ENCODE measurements around the gene EEFSEC. TPM values are rescaled to one million over a fixed set of nuclear protein-coding genes. Genes with fewer than 3 reads are reported as not detected.

The EEFSEC gene
- total RNA-seq, 1 experiment from 2014 or later: 9.5 TPM

DNA sequence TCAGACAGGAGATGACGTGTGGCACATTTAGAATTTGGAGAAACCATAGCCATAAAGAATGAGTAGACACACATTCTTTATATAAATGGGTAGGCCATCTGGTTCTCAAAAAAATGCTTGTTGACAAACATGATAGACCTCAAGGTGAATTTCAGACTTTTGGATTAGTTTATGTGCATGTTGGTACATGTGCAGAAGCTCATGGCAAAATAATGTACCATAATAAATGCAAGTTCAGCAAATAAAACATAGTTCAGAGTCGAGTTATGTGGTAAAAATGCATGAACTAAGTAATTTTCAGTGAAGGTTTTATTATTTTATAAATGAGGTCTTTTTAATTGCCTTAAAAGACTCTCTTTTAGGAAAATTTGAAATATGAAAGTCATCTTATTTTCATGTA is 24.6 kb downstream of the EEFSEC start:
- no peak overlapping the region for H2AFZ ChIP-seq (ENCODE audit: low read length)
- no peak overlapping the region for H2AK5ac ChIP-seq (ENCODE audit: insufficient read length, low read length)
- H2BK12ac ChIP-seq (ENCODE audit: insufficient read length, low read depth, low read length): no peak overlapping the region
- Mint-ChIP-seq H3K9me3 (no peaks in the 10 kb centered on the region; a peak in 1 of 5 replicates), H3K27me3 (ENCODE audit: low read depth) (no peaks in the 10 kb centered on the region), H3K36me3 (ENCODE audit: insufficient read depth in 1 of 3, low read depth in 3 of 3) (no peaks in the 10 kb centered on the region), H3K4me1 (peaks cover 51 to 60% of the 10 kb centered on the region in 2 experiments), H3K4me3 (no peak overlapping the region), H3K27ac (peak overlapping the region in 1 of 3 experiments; percentile 11; a peak in 1 of 7 replicates)
- no peak overlapping the region for H3T11ph ChIP-seq (ENCODE audit: low read length)
- H3K14ac ChIP-seq (ENCODE audit: insufficient read depth, low read length): no peak overlapping the region
- H3K79me1 ChIP-seq (ENCODE audit: insufficient read depth, low read depth, low read length, poor library complexity, severe bottlenecking): no peaks in the 10 kb centered on the region
- H3K27ac ChIP-seq (ENCODE audit: insufficient read length, low read depth, low read length): no peak overlapping the region
- no peak overlapping the region for H3K4ac ChIP-seq (ENCODE audit: low read depth, low read length)
- H3K4me1 ChIP-seq (ENCODE audit: insufficient read depth, low read length): peaks cover 4% of the 10 kb centered on the region; the same call in 1 of the 2 replicates
- WGBS (ENCODE audit: extremely low coverage, insufficient read length, low lambda C conversion rate): no CpG with 5 or more reads among the region's 2 CpGs
- H4K8ac ChIP-seq (replicated peaks; ENCODE audit: insufficient read length, low read depth, low read length): no peak overlapping the region
- H3K9me3 ChIP-seq (ENCODE audit: control insufficient read depth, low read depth, low read length): no peaks in the 10 kb centered on the region
- H3K9ac ChIP-seq (ENCODE audit: extremely low read depth, insufficient read length, low read length): no peak overlapping the region
- H3K27me3 ChIP-seq (ENCODE audit: insufficient read depth, low read length): no peaks in the 10 kb centered on the region
- H4K5ac ChIP-seq (ENCODE audit: insufficient read length, low read depth, low read length): no peak overlapping the region
- no peak overlapping the region for H2BK20ac ChIP-seq (ENCODE audit: low read depth, low read length, poor library complexity, severe bottlenecking)
- no peak overlapping the region for H3K18ac ChIP-seq (ENCODE audit: insufficient read length, low read depth, low read length)
- no peak overlapping the region for H2BK120ac ChIP-seq (ENCODE audit: low read depth, low read length, poor library complexity, severe bottlenecking)
- TF ChIP-seq, protein P1, sequence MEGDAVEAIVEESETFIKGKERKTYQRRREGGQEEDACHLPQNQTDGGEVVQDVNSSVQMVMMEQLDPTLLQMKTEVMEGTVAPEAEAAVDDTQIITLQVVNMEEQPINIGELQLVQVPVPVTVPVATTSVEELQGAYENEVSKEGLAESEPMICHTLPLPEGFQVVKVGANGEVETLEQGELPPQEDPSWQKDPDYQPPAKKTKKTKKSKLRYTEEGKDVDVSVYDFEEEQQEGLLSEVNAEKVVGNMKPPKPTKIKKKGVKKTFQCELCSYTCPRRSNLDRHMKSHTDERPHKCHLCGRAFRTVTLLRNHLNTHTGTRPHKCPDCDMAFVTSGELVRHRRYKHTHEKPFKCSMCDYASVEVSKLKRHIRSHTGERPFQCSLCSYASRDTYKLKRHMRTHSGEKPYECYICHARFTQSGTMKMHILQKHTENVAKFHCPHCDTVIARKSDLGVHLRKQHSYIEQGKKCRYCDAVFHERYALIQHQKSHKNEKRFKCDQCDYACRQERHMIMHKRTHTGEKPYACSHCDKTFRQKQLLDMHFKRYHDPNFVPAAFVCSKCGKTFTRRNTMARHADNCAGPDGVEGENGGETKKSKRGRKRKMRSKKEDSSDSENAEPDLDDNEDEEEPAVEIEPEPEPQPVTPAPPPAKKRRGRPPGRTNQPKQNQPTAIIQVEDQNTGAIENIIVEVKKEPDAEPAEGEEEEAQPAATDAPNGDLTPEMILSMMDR (conservative IDR thresholded peaks at IDR 0.05): no peak
- H2BK15ac ChIP-seq (ENCODE audit: low read depth, low read length): no peak overlapping the region
- no peak overlapping the region for H3K4me2 ChIP-seq (ENCODE audit: insufficient read depth, insufficient read length, low read length)
- no peaks in the 10 kb centered on the region for H3K23me2 ChIP-seq (ENCODE audit: insufficient read length, low read depth, low read length, poor library complexity, severe bottlenecking)
- H2BK5ac ChIP-seq (ENCODE audit: insufficient read length, low read length): no peak overlapping the region
- no peaks in the 10 kb centered on the region for H3K79me2 ChIP-seq (ENCODE audit: insufficient read depth, low read length)
- no peak overlapping the region for H3K56ac ChIP-seq (ENCODE audit: insufficient read length, low read depth, low read length)
- DNase-seq: no peak
- no peaks in the 10 kb centered on the region for H4K20me1 ChIP-seq (ENCODE audit: control insufficient read depth, insufficient read depth, insufficient read length)
- H4K91ac ChIP-seq (ENCODE audit: insufficient read length, low read depth, low read length): no peak overlapping the region
- no peak overlapping the region for H3K23ac ChIP-seq (ENCODE audit: insufficient read length, low read depth, low read length)
